CD4-positive, alpha-beta T cell treated with Interleukin-17A for 1 hour (primary cell): ENCODE data around the gene RBM26.
"Not testable (repeated sequence)": the region's sequence is repeated elsewhere in the genome, so short reads cannot be mapped to it uniquely, and the experiment has no call there.

Experiments
- DNase-seq: peaks from one replicate; pipeline ENCODE4 v3.0.0-alpha.2; 2020

Gene RBM26

GRCh38 chr13:79382545-79383275, 23.3 kb downstream of the RBM26 start:
- peak; percentile 26 for DNase-seq

- DNase-seq, result no peak
These were observed 25.1 kb downstream of the RBM26 start for GRCh38 chr13:79380997-79381396.

GRCh38 chr13:79379274-79379673, 26.8 kb downstream of the RBM26 start:
- DNase-seq, result no peak

GRCh38 chr13:79376843-79377242, 29.2 kb downstream of the RBM26 start:
- no peak for DNase-seq

- no peak for DNase-seq
These were observed 31.5 kb downstream of the RBM26 start for GRCh38 chr13:79374578-79374977.

GRCh38 chr13:79373916-79374315, 32.1 kb downstream of the RBM26 start:
- DNase-seq, result no peak

GRCh38 chr13:79369226-79369625, 36.8 kb downstream of the RBM26 start:
- DNase-seq, result no peak

- no peak for DNase-seq
These were observed 40.1 kb downstream of the RBM26 start for GRCh38 chr13:79365981-79366380.

GRCh38 chr13:79361299-79361698, 44.8 kb downstream of the RBM26 start:
- DNase-seq, result no peak

GRCh38 chr13:79360095-79360494, 46.0 kb downstream of the RBM26 start:
- DNase-seq, result no peak

GRCh38 chr13:79359064-79359463, 47.0 kb downstream of the RBM26 start:
- no peak for DNase-seq

GRCh38 chr13:79354285-79354684, 51.8 kb downstream of the RBM26 start:
- DNase-seq, result no peak

- no peak for DNase-seq
These were observed 52.4 kb downstream of the RBM26 start for GRCh38 chr13:79353693-79354092.

- no peak for DNase-seq
These were observed 53.9 kb downstream of the RBM26 start for GRCh38 chr13:79352107-79352506.

GRCh38 chr13:79349608-79350007, 56.4 kb downstream of the RBM26 start:
- DNase-seq, result not testable (repeated sequence)

GRCh38 chr13:79349011-79349410, 57.0 kb downstream of the RBM26 start:
- no peak for DNase-seq

- DNase-seq, result no peak
These were observed 59.6 kb downstream of the RBM26 start for GRCh38 chr13:79346300-79346914.

GRCh38 chr13:79341202-79341601, 64.9 kb downstream of the RBM26 start:
- no peak for DNase-seq

GRCh38 chr13:79340490-79340889, 65.6 kb downstream of the RBM26 start:
- DNase-seq, result no peak

- no peak for DNase-seq
These were observed 67.7 kb downstream of the RBM26 start for GRCh38 chr13:79338343-79338742.

GRCh38 chr13:79336966-79337365, 69.1 kb downstream of the RBM26 start:
- no peak for DNase-seq

- DNase-seq, result no peak
These were observed 77.5 kb downstream of the RBM26 start for GRCh38 chr13:79328510-79328909.

- no peak for DNase-seq
These were observed 85.6 kb downstream of the RBM26 start for GRCh38 chr13:79320433-79320832.

GRCh38 chr13:79318664-79319063, 87.4 kb downstream of the RBM26 start:
- no peak for DNase-seq

GRCh38 chr13:79317856-79318255, 88.2 kb downstream of the RBM26 start:
- no peak for DNase-seq
